NK-92 treated with Interleukin-12 subunit alpha and Interleukin-12 subunit beta, amount 100 ng/mL, for 24 hours (cell line): ENCODE results near the gene ANGPTL4.
"Not testable (repeated sequence)": the region's sequence is repeated elsewhere in the genome, so short reads cannot be mapped to it uniquely, and the experiment has no call there.

ENCODE experiments used
- DNase-seq: peaks from one replicate; lab custom pipeline; 2025; lab: John Stamatoyannopoulos, UW

Gene ANGPTL4

DNA sequence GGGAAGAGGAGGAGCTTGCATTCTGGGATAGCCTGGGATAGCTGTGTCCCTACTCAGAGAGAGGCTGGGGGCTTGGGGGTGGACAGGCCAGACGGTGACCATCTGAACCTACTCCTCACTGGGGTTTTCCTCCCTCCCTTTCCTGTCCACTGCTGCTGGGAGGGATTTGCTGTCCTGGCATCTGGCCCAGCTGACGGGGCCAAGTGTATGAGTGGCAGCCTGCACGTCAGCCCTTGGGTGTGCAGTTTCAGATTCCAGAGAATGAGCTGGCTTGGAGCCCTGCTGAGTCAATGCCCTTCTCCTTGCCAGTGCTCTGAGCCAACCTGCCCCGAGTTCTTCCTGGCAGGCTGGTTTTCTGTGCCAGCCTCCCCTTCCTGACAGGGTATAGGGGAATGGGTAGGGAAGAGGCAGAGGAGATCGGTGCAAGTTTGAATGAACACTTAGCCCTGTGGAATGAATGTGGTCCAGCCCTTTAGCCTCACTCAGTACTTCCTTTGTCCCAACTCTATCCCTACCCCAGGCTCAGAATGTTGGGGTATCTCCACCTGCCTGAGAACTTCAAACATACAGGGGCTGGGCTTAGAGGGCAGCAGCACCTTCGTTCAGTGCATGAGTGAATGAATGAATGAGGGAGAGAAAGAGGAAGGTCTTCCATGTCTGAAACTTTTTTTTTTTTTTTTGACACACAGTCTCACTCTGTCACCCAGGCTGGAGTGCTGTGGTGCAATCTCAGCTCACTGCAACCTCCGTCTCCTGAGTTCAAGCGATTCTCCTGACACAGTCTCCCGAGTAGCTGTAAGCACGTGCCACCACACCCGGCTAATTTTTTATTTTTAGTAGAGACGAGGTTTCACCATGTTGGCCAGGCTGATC lies 1.8 kb upstream of the ANGPTL4 start:
- no peak for DNase-seq

DNA sequence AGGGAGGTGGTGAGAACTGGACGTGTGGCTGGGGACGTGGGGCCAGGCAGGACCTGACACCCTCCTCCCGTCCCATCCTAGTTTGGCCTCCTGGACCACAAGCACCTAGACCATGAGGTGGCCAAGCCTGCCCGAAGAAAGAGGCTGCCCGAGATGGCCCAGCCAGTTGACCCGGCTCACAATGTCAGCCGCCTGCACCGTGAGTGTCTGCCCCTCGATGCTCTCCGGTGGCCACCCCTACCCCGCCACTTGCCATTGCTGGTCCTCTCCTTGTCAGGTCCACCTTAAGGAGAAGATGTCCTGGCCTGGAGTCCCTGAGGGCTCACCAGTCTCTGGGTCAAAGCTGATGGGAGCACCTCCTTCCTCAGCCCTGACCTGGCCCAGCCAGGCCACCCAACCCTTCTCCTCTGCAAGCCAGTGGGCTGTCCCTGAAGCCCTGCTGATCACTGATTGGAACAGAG lies 2.2 kb downstream of the ANGPTL4 start:
- no peak for DNase-seq

DNA sequence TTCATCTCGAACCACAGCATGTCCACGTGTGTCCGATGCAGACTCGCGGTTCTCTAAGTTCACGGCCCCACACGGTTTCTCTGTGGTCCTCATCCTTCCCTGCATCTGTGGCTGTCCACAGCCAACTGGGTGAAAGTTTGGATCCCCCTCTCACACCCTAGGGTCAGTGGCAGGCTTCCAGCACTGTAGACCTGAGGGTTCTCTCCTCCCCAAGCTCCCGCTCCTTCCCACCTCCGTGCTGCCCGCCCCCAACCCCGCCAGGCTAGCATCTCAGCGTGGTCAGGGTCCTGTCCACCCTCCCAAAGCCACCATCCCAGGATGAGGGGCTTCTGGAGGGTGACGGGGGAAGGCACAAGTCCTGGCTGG lies 3.0 kb downstream of the ANGPTL4 start:
- DNase-seq = no peak

DNA sequence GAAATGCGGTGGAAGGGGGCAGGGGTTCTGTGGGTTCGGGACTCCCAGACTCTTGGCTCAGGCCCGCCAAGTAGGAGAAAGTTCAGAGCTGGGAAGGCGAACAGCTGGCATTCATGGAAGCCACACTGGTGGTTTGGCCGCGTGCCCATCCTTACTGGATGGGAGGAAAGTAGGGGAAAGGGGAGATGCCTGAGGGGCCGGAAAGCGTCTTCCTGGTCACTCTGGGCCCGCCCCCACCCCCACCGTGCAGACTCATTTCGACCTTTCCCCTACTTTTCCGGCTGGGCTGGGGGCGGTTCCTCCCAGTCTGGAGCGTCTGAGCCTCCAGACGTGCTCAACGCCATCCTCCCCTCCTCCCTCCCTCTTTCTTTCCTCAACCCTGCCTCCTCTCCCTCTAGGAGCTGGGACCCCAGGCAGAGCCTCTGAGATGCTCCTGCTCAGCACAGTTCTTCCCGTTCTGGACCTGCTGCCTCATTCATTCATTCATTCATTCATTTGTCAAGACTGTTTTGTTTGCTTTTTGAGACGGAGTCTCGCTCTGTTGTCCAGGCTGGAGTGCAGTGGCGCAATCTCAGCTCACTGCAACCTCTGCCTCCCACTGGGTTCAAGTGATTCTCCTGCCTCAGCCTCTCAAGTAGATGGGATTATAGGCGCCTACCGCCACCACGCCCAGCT lies 3.5 kb downstream of the ANGPTL4 start:
- no peak for DNase-seq

DNA sequence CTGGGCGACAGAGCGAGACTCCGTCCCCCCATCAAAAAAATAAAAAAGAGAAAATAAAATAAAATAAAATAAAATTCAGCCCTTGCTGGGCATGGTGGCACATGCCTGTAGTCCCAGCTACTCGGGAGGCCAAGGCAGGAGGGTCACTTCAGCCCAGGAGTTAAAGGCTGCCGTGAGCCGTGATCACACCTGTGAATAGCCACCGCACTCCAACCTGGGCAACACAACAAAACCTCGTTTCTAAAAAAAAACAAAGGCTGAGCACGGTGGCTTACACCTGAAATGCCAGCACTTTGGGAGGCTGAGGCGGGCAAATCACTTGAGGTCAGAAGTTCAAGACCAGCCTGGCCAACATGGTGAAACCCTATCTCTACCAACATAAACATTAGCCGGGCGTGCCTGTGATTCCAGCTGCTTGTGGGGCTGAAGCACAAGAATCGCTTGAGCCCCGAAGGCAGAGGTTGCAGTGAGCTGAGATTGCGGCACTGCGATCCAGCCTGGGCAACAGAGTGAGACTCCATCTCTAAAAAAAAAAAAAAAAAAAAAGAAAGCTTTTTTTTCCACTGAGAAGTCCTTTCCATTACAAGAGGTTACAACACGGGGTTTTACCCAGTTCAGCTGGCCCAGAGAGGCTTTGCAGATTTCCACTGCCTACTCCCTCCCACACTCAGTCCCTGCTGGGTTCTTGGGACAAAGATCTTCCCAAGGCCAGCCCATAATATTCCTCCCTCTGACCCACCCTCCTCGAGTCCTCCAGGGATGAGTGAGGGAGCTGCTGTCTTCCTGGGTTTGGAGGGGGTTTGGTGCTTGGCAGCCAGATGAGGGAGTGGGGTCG lies 6.4 kb downstream of the ANGPTL4 start:
- no peak for DNase-seq

DNA sequence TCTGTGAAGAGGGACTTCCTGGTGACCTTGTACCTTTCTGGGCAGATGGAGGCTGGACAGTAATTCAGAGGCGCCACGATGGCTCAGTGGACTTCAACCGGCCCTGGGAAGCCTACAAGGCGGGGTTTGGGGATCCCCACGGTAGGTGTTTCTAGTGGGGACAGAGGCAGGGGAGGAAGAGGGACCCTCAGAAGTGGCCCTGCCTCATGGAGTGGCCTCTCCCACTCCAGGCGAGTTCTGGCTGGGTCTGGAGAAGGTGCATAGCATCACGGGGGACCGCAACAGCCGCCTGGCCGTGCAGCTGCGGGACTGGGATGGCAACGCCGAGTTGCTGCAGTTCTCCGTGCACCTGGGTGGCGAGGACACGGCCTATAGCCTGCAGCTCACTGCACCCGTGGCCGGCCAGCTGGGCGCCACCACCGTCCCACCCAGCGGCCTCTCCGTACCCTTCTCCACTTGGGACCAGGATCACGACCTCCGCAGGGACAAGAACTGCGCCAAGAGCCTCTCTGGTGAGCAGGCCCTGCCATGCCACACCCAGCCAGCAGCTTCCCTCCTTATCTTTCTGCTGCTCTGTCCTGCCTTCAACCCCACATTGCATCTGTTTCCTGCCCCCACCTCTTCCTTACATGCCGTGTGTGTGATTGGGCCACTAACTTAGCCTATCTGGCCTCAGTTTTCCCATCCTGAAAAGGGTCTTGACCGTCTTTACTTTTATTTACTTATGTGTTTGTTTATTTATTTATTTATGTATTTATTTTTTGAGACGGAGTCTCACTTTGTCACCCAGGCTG lies 7.3 kb downstream of the ANGPTL4 start:
- no peak for DNase-seq

DNA sequence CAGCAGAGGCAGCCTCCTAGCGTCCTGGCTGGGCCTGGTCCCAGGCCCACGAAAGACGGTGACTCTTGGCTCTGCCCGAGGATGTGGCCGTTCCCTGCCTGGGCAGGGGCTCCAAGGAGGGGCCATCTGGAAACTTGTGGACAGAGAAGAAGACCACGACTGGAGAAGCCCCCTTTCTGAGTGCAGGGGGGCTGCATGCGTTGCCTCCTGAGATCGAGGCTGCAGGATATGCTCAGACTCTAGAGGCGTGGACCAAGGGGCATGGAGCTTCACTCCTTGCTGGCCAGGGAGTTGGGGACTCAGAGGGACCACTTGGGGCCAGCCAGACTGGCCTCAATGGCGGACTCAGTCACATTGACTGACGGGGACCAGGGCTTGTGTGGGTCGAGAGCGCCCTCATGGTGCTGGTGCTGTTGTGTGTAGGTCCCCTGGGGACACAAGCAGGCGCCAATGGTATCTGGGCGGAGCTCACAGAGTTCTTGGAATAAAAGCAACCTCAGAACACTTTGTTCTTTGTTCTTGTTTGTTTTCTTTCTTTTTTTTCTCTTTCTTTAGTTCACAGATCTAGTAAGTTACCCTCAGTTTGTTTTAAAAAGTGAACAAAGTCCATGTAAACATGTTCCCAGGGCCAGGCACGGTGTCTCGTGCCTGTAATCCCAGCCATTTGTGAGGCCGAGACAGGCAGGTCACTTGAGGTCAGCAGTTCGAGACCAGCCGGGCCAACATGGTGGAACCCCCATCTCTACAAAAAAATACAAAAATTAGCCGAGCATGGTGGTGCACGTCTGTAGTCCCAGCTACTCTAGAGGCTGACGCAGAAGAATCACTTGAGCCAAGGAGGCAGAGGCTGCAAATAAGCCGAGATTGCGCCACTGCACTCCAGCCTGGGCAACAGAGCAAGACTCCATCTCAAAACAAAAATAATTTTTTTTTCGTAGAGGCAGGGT lies 10.2 kb downstream of the ANGPTL4 start:
- no peak for DNase-seq

DNA sequence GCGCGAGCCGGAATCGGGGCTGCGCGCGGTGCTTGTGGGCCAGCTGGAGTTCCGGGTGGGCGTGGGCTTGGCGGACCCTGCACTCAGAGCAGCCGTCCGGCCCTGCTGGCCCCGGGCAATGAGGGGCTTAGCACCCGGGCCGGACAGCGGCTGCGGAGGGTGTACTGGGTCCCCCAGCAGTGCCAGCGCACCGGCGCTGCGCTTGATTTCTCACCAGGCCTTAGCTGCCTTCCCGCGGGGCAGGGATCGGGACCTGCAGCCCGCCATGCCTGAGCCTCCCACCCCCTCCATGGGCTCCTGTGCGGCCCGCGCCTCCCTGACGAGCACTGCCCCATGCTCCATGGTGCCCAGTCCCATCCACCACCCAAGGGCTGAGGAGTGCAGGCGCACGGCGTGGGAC lies 11.8 kb downstream of the ANGPTL4 start:
- not testable (repeated sequence) for DNase-seq

DNA sequence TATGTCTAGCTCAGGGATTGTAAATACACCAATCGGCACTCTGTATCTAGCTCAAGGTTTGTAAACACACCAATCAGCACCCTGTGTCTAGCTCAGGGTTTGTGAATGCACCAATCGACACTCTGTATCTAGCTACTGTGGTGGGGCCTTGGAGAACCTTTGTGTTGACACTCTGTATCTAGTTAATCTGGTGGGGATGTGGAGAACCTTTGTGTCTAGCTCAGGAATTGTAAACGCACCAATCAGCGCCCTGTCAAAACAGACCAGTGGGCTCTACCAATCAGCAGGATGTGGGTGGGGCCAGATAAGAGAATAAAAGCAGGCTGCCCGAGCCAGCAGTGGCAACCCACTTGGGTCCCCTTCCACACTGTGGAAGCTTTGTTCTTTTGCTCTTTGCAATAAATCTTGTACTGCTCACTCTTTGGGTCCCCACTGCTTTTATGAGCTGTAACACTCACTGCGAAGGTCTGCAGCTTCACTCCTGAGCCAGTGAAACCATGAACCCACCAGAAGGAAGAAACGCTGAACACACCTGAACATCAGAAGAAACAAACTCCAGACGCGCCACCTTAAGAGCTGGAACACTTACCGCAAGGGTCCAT lies 12.5 kb downstream of the ANGPTL4 start:
- not testable (repeated sequence) for DNase-seq

DNA sequence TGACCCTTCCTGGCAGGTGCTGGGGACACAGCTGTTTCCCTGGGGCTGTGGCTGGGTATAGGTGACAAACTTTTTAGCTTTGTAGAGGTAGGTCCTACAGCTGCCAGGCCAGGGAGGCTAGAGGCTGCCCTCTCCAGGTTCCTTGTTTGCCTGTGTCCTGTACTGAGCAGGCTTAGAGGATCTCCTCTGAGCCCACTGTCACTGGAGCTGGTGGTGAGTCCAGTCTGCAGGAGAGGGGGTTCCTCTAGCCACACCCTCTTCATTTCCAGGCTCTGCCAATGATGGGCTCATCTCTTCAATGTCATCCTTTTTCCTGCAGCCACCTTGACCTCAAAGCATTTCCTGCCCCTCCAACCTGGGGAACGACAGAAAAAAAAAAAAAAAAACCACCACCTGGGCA lies 13.6 kb downstream of the ANGPTL4 start:
- no peak for DNase-seq

DNA sequence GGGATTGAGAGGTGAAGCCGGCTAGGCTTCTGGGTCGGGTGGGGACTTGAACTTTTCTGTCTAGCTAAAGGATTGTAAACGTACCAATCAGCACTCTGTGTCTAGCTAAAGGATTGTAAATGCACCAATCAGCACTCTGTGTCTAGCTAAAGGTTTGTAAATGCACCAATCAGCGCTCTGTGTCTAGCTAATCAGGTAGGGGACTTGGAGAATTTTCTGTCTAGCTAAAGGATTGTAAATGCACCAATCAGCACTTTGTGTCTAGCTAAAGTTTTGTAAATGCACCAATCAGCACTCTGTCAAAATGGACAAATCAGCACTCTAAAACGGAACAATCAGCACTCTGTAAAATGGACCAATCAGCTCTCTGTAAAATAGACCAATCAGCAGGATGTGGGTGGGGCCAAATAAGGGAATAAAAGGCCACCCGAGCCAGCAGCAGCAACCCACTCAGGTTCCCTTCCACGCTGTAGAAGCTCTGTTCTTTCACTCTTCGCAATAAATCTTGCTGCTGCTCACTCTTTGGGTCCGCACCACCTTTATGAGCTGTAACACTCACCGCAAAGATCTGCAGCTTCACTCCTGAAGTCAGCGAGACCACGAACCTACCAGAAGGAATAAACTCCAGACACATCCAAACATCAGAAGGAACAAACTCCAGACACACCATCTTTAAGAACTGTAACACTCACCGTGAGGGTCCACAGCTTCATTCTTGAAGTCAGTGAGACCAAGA lies 15.4 kb downstream of the ANGPTL4 start:
- not testable (repeated sequence) for DNase-seq

DNA sequence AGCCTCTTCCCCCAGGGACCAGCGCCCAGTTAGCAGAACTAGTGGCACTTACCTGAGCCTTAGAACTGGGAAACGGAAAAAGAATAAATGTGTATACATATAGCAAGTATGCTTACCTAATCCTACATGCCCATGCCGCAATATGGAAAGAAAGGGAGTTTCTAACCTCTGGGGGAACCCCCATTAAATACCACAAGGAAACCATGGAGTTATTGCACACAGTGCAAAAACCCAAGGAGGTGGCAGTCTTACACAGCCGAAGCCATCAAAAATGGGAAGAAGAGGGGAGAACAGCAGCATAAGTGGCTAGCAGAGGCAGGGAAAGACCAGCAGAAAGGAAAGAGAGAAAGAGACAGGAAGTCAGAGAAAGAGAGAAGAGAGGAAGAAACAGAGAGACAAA lies 20.6 kb downstream of the ANGPTL4 start:
- not testable (repeated sequence) for DNase-seq

DNA sequence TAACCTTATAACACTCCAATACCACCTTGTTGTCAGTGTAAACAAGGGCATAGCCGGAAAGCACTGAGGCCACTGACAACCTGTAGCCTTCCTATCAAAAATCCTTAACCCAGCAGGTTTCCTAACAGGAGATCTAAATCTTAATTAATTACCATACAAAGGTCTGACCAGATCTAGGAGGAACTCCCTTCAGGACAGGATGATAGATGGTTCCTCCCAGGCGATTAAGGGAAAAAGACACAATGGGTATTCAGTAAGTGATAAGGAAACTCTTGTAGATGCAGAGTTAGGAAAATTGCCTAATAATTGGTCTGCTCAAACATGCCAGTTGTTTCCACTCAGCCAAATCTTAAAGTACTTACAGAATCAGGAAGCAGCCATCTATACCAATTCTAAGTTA lies 21.1 kb downstream of the ANGPTL4 start:
- not testable (repeated sequence) for DNase-seq

DNA sequence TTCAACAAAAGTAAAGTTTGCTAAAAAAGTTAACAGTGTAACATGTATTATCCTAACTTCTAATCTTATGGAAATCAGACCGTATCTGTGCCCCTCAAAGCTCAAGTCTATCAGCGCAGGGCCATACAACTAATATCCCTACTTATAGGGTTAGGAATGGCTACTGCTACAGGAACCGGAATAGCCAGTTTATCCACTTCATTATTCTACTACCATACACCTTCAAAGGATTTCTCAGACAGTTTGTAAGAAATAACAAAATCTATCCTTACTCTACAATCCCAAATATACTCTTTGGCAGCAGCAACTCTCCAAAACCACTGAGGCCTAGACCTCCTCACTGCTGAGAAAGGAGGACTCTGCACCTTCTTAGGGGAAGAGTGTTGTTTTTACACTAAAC lies 21.6 kb downstream of the ANGPTL4 start:
- not testable (repeated sequence) for DNase-seq

DNA sequence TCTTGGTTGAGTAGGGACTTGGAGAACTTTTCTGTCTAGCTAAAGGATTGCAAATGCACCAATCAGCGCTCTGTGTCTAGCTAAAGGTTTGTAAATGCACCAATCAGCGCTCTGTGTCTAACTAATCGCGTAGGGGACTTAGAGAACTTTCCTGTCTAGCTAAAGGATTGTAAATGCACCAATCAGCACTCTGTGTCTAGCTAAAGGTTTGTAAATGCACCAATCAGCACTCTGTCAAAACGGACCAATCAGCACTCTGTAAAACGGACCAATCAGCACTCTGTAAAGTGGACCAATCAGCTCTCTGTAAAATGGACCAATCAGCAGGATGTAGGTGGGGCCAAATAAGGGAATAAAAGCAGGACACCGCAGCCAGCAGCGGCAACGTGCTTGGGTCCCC lies 22.5 kb downstream of the ANGPTL4 start:
- DNase-seq = not testable (repeated sequence)

DNA sequence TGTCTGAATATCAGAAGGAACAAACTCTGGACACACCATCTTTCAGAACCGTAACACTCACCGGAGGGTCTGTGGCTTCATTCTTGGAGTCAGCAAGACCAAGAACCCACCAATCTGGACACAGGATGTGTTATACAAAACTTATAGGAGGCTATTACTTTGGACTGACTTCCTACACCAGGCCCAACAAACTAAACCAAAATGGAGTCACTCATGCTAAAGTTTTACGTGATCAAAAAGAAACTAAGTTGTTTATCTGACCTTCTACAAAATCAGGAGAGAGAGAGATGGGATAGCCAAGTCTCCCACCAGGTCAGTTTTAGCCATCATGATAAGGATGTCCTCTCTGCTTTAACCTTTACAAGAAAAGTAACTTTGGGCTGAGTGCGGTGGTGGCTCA lies 23.0 kb downstream of the ANGPTL4 start:
- DNase-seq = no peak

DNA sequence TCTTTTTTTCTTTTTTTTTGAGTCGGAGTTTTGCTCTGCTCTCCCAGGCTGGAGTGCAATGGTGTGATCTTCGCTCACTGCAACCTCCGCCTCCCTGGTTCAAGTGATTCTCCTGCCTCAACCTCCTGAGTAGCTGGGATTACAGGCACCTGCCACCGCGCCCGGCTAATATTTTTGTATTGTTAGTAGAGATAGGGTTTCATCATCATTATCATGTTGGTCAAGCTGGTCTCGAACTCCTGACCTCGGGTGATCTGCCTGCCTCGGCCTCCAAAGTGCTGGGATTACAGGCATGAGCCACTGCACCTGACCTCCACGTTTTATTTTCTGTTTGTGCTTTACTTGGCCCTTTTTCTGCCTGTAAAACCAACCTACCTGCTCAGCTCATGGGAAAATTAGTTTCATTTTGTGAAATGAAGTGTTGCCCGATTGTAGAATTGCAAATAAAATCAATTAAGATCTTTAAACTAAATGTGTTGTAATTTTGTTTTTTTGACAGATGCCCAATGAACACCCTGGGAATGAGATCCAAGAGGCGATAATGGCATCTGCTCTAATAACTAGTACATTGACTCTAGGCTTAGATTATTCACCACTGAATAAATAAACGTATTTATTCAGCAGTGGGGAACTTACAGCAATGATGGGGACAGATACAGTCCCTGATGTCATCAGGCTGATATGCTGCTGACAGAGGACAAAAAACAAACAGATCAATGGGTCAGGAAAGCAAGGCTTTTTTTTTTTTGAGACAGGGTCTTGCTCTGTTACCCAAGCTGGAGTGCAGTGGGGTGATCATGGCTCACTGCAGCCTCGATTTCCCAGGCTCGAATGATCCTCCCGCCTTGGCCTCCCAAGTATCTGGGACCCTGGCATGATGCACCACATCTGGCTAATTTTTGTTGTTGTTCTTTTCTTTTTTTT lies 24.0 kb downstream of the ANGPTL4 start:
- DNase-seq = no peak

DNA sequence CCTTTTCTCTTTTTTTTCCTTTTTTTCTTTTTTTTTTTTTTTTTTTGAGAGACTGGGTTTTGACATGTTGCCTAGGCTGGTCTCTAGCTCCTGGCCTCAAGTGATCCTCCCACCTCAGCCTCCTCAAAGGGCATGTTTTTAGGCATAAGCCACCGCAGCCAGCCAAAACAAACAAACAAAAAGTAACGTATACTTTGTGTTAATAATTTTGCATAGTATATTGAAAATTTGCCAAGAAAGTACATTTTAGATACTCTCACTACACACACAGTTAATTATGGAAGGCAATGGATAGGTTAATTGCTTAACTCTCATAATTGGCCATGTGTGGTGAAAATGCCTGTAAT lies 24.6 kb downstream of the ANGPTL4 start:
- DNase-seq = no peak
